Fibroblast of lung (primary cell): ENCODE measurements around the gene EFNA5. TPM values are rescaled to one million over a fixed set of nuclear protein-coding genes. Genes with fewer than 3 reads are reported as not detected.
"Not testable (repeated sequence)": the region's sequence is repeated elsewhere in the genome, so short reads cannot be mapped to it uniquely, and the experiment has no call there.

Experiments used
- DNase-seq, 2 donors: peaks; one replicate each; pipeline versions ENCODE4 v3.0.0 to v3.0.0-alpha.2; 2010; ENCODE audit warnings: low read depth in 2 of 2
- H2AFZ ChIP-seq: 2 replicates; pipeline ENCODE4 v1.5.1; 2012; ENCODE audit warnings: low read length, control low read depth, inconsistent platforms
- H3K27ac ChIP-seq: 2 replicates; pipeline ENCODE4 v1.5.1; 2011; ENCODE audit warnings: low read length, control low read depth; ENCODE audit not compliant: insufficient read depth
- H3K27me3 ChIP-seq: 2 replicates; pipeline ENCODE4 v1.5.1; 2011; ENCODE audit warnings: mild to moderate bottlenecking, low read length; ENCODE audit not compliant: control insufficient read depth, insufficient read depth
- H3K36me3 ChIP-seq: 2 replicates; pipeline ENCODE4 v1.5.1; 2011; ENCODE audit warnings: low read length; ENCODE audit not compliant: control insufficient read depth, insufficient read depth
- H3K4me1 ChIP-seq: 2 replicates; pipeline ENCODE4 v1.5.1; 2011; ENCODE audit warnings: low read length; ENCODE audit not compliant: control insufficient read depth, insufficient read depth; ENCODE audit errors: extremely low read depth
- H3K4me2 ChIP-seq: 2 replicates; pipeline ENCODE4 v1.5.1; 2011; ENCODE audit warnings: low read length, control low read depth; ENCODE audit not compliant: insufficient read depth; ENCODE audit errors: extremely low read depth
- H3K4me3 ChIP-seq, 4 experiments: fragments of 200-600 bp in 1 of 4; sonication (generic) in 1 of 4; replicated peaks in 1 of 4; 2 replicates each; pipeline ENCODE4 v1.5.1; 2011 to 2016; ENCODE audit warnings: low read length in 4 of 4, low read depth in 3 of 4, mild to moderate bottlenecking in 3 of 4, control low read depth in 2 of 4, inconsistent platforms in 1 of 4, mixed read lengths in 1 of 4; ENCODE audit not compliant: insufficient read depth in 1 of 4; ENCODE audit errors: control extremely low read depth in 1 of 4
- H3K79me2 ChIP-seq: 2 replicates; pipeline ENCODE4 v1.5.1; 2012; ENCODE audit warnings: mild to moderate bottlenecking, low read length, inconsistent platforms; ENCODE audit not compliant: control insufficient read depth, insufficient read depth
- H3K9ac ChIP-seq: 2 replicates; pipeline ENCODE4 v1.5.1; 2011; ENCODE audit warnings: mild to moderate bottlenecking, low read length, control low read depth; ENCODE audit not compliant: insufficient read depth
- H3K9me3 ChIP-seq: 2 replicates; pipeline ENCODE4 v1.5.1; 2012; ENCODE audit warnings: low read depth, low read length; ENCODE audit not compliant: control insufficient read depth, insufficient read depth
- H4K20me1 ChIP-seq: 2 replicates; pipeline ENCODE4 v1.5.1; 2011; ENCODE audit warnings: low read length; ENCODE audit not compliant: control insufficient read depth, insufficient read depth; ENCODE audit errors: extremely low read depth
- CTCF ChIP-seq, 2 donors: IDR thresholded peaks in 1 of 2; conservative IDR thresholded peaks in 1 of 2; 1 replicate in 1 of 2; 2 replicates in 1 of 2; pipeline ENCODE4 v1.5.1; 2011 to 2012; ENCODE audit warnings: low read length in 2 of 2, control low read depth in 1 of 2, inconsistent platforms in 1 of 2, low read depth in 1 of 2, mild to moderate bottlenecking in 1 of 2
- EZH2 ChIP-seq: IDR thresholded peaks from 2 replicates; pipeline ENCODE4 v1.5.1; 2012; ENCODE audit warnings: low read length, control low read depth, mild to moderate bottlenecking; ENCODE audit errors: missing control alignments
- polyA plus RNA-seq, 2 donors: library from polyadenylated mRNA; depleted of rRNA in 1 of 2; stranded (reverse) in 1 of 2; unstranded in 1 of 2; fragments of >200 nt; gene quantifications; 2 replicates each; pipeline ENCODE4 v1.2.1, GENCODE V29; 2011 to 2012; ENCODE audit warnings: missing spikeins in 1 of 2
- total RNA-seq: library from RNA; depleted of rRNA; stranded (reverse); fragments of >200 nt; gene quantifications from 2 replicates; pipeline ENCODE4 v1.2.1, GENCODE V29; 2014

The EFNA5 gene
- total and polyA plus RNA-seq, 2 donors (not counting 1 experiment from before 2014, with no cell fraction given) = 3.5 to 3.7 TPM

- no peaks in the 10 kb centered on the region for H4K20me1 ChIP-seq
- H3K27me3 ChIP-seq = no peaks in the 10 kb centered on the region
- no peaks in the 10 kb centered on the region for H3K4me1 ChIP-seq
- no peak for TF ChIP-seq EZH2
- no peak for TF ChIP-seq CTCF (conservative IDR thresholded peaks at IDR 0.05 in 1 of 2, IDR thresholded peaks at IDR 0.05 in 1 of 2; ENCODE audit: low read depth in 1 of 2, low read length in 2 of 2)
- no peaks in the 10 kb centered on the region for H3K9me3 ChIP-seq
- no peak overlapping the region for H3K4me3 ChIP-seq
- no peak for DNase-seq
- no peak overlapping the region for H3K27ac ChIP-seq
- H2AFZ ChIP-seq = no peak overlapping the region
- no peak overlapping the region for H3K4me2 ChIP-seq
- no peaks in the 10 kb centered on the region for H3K79me2 ChIP-seq
- no peaks in the 10 kb centered on the region for H3K36me3 ChIP-seq
- no peak overlapping the region for H3K9ac ChIP-seq
Observed at GRCh38 chr5:107356891-107357290, 313.8 kb downstream of the EFNA5 start.

- H3K9ac ChIP-seq = no peak overlapping the region
- no peak overlapping the region for H3K4me2 ChIP-seq
- H3K4me1 ChIP-seq = no peaks in the 10 kb centered on the region
- no peaks in the 10 kb centered on the region for H3K27me3 ChIP-seq
- DNase-seq = no peak
- H3K9me3 ChIP-seq = no peaks in the 10 kb centered on the region
- no peaks in the 10 kb centered on the region for H3K36me3 ChIP-seq
- H4K20me1 ChIP-seq = no peaks in the 10 kb centered on the region
- H3K79me2 ChIP-seq = no peaks in the 10 kb centered on the region
- no peak overlapping the region for H2AFZ ChIP-seq
- H3K4me3 ChIP-seq = no peak overlapping the region
- TF ChIP-seq CTCF (conservative IDR thresholded peaks at IDR 0.05 in 1 of 2, IDR thresholded peaks at IDR 0.05 in 1 of 2; ENCODE audit: low read depth in 1 of 2, low read length in 2 of 2) (no peak), EZH2 (no peak)
- no peak overlapping the region for H3K27ac ChIP-seq
Observed at GRCh38 chr5:107352576-107352975, 318.2 kb downstream of the EFNA5 start.

GRCh38 chr5:107346580-107346979 is 324.2 kb downstream of the EFNA5 start:
- H3K4me1 ChIP-seq, H3K79me2 ChIP-seq, H3K27ac ChIP-seq, H3K36me3 ChIP-seq, H3K9ac ChIP-seq, DNase-seq, H2AFZ ChIP-seq, H3K4me3 ChIP-seq, H3K27me3 ChIP-seq, H4K20me1 ChIP-seq, H3K9me3 ChIP-seq, H3K4me2 ChIP-seq: not testable (repeated sequence)

GRCh38 chr5:107342371-107342770 is 328.4 kb downstream of the EFNA5 start:
- Histone ChIP-seq H3K4me2 (no peak overlapping the region), H3K27me3 (no peaks in the 10 kb centered on the region), H3K79me2 (no peaks in the 10 kb centered on the region), H3K9ac (no peak overlapping the region), H3K36me3 (no peaks in the 10 kb centered on the region), H2AFZ (no peak overlapping the region), H3K9me3 (no peaks in the 10 kb centered on the region), H3K27ac (no peak overlapping the region), H3K4me3 (no peak overlapping the region), H3K4me1 (no peaks in the 10 kb centered on the region), H4K20me1 (no peaks in the 10 kb centered on the region)
- no peak for DNase-seq
- TF ChIP-seq CTCF (conservative IDR thresholded peaks at IDR 0.05 in 1 of 2, IDR thresholded peaks at IDR 0.05 in 1 of 2; ENCODE audit: low read depth in 1 of 2, low read length in 2 of 2) (no peak), EZH2 (no peak)
